Liver (tissue), 9 donors: ENCODE results near the gene INPP5J. TPM values are rescaled to one million over a fixed set of nuclear protein-coding genes. Genes with fewer than 3 reads are reported as not detected.
"Not testable (repeated sequence)": the region's sequence is repeated elsewhere in the genome, so short reads cannot be mapped to it uniquely, and the experiment has no call there.

ENCODE experiments used
- DNase-seq: peaks from one replicate; pipeline ENCODE4 v3.0.0-alpha.2; 2017; ENCODE audit warnings: low spot score
- H3K27ac ChIP-seq, 2 donors: one replicate each; pipeline ENCODE4 v1.7.0; 2013; ENCODE audit warnings: inconsistent platforms in 2 of 2, low read length in 2 of 2, control low read depth in 1 of 2, low read depth in 1 of 2, mild to moderate bottlenecking in 1 of 2
- H3K27me3 ChIP-seq, 4 donors: one replicate each; pipeline versions ENCODE4 v1.6.1 to v1.7.0; 2013; ENCODE audit warnings: low read length in 3 of 4, inconsistent platforms in 1 of 4, mild to moderate bottlenecking in 1 of 4, moderate library complexity in 1 of 4; ENCODE audit not compliant: control insufficient read depth in 4 of 4, insufficient read depth in 4 of 4
- H3K36me3 ChIP-seq, 4 donors: one replicate each; pipeline versions ENCODE4 v1.6.1 to v1.7.0; 2013; ENCODE audit warnings: low read length in 3 of 4, mild to moderate bottlenecking in 3 of 4, low read depth in 1 of 4, moderate library complexity in 1 of 4; ENCODE audit not compliant: control insufficient read depth in 4 of 4, insufficient read depth in 3 of 4
- H3K4me1 ChIP-seq, 4 donors: one replicate each; pipeline versions ENCODE4 v1.6.1 to v1.7.0; 2013; ENCODE audit warnings: low read length in 3 of 4, mild to moderate bottlenecking in 3 of 4, moderate library complexity in 1 of 4; ENCODE audit not compliant: control insufficient read depth in 4 of 4, insufficient read depth in 4 of 4
- H3K4me3 ChIP-seq, 3 donors: one replicate each; pipeline versions ENCODE4 v1.6.1 to v1.7.0; 2013; ENCODE audit warnings: low read length in 3 of 3, control low read depth in 1 of 3, low read depth in 1 of 3, mild to moderate bottlenecking in 1 of 3
- H3K9ac ChIP-seq, 2 donors: one replicate each; pipeline ENCODE4 v1.7.0; 2013; ENCODE audit warnings: low read length in 2 of 2, mild to moderate bottlenecking in 2 of 2, moderate library complexity in 2 of 2, control low read depth in 1 of 2, low read depth in 1 of 2
- H3K9me3 ChIP-seq, 4 donors: one replicate each; pipeline versions ENCODE4 v1.6.1 to v1.7.0; 2013; ENCODE audit warnings: low read length in 3 of 4; ENCODE audit not compliant: control insufficient read depth in 4 of 4
- ATF3 ChIP-seq: IDR thresholded peaks from 2 replicates; pipeline ENCODE4 v1.6.1; 2016; ENCODE audit warnings: antibody characterized with exemption
- FOXA1 ChIP-seq: IDR thresholded peaks from 2 replicates; pipeline ENCODE4 v1.6.1; 2016; ENCODE audit warnings: antibody characterized with exemption
- FOXA2 ChIP-seq: IDR thresholded peaks from 2 replicates; pipeline ENCODE4 v1.6.1; 2016; ENCODE audit warnings: antibody characterized with exemption
- GABPA ChIP-seq, 2 donors: IDR thresholded peaks in 1 of 2; conservative IDR thresholded peaks in 1 of 2; 2 replicates each; pipeline ENCODE4 v1.6.1; 2016; ENCODE audit warnings: antibody characterized with exemption in 2 of 2, mild to moderate bottlenecking in 1 of 2, moderate library complexity in 1 of 2
- HNF4A ChIP-seq, 2 donors: conservative IDR thresholded peaks; 2 replicates each; pipeline ENCODE4 v1.6.1; 2016; ENCODE audit warnings: antibody characterized with exemption in 2 of 2, mild to moderate bottlenecking in 2 of 2
- NR2F2 ChIP-seq: IDR thresholded peaks from 2 replicates; pipeline ENCODE4 v1.6.1; 2016; ENCODE audit warnings: antibody characterized with exemption
- SP1 ChIP-seq: IDR thresholded peaks from 2 replicates; pipeline ENCODE4 v1.6.1; 2018; ENCODE audit warnings: antibody characterized with exemption, mild to moderate bottlenecking
- TAF1 ChIP-seq: conservative IDR thresholded peaks from 2 replicates; pipeline ENCODE4 v1.6.1; 2016; ENCODE audit warnings: antibody characterized with exemption, mild to moderate bottlenecking
- ZBTB33 ChIP-seq: IDR thresholded peaks from 2 replicates; pipeline ENCODE4 v1.6.1; 2016; ENCODE audit warnings: antibody characterized with exemption
- WGBS: extraction: QIAGEN DNeasy Blood & Tissue Kit; methylation state at CpG from one replicate; pipeline ENCODE4 v1.1.7; 2013; 5-methylcytosine and 5-hydroxymethylcytosine counted together
- polyA plus RNA-seq, 2 donors: library from polyadenylated mRNA; stranded (reverse) in 1 of 2; unstranded in 1 of 2; fragments of 200-250 nt in 1 of 2; fragments of >200 nt in 1 of 2; fragmentation: Nextera tagmentation in 1 of 2; extraction: Ambion mirVana in 1 of 2; gene quantifications; one replicate each; pipeline versions ENCODE4 v1.2.1 to v1.2.3, GENCODE V29; 2013 to 2015
- total RNA-seq, 2 donors: library from RNA; depleted of rRNA; stranded (reverse); fragments of >200 nt; gene quantifications; one replicate each; pipeline ENCODE4 v1.2.3, GENCODE V29; 2014
- donor health status: healthy.
- donor health status: healthy.
- donor health status: healthy.
- donor health status: healthy.
- donor health status: healthy.

The INPP5J gene
- total and polyA plus RNA-seq, 4 donors = 0.06 to 0.17 (median 0.11) TPM

- no peak for DNase-seq
- Histone ChIP-seq H3K27me3 (no peaks in the 10 kb centered on the region), H3K4me1 (peaks cover 4 to 7% (median 6%) of the 10 kb centered on the region in 4 donors), H3K36me3 (peaks cover 0 to 3% (median 0%) of the 10 kb centered on the region in 4 donors), H3K4me3 (peak overlapping the region; percentile 23 to 50 (median 26)), H3K27ac (peak overlapping the region; percentile 31 to 73), H3K9me3 (no peaks in the 10 kb centered on the region), H3K9ac (peak overlapping the region; percentile 58 to 59)
- WGBS = 6% methylated on average over 5 of the region's 5 CpGs
- TF ChIP-seq TAF1 (no peak), HNF4A (conservative IDR thresholded peaks at IDR 0.05) (peak in 1 of 2 donors; percentile 2), NR2F2 (peak; percentile 25)
Observed at GRCh38 chr22:31107894-31108218, 14.9 kb upstream of the INPP5J start.

- 90% methylated on average over 7 of the region's 7 CpGs for WGBS
- H3K27me3 ChIP-seq, H3K4me3 ChIP-seq, H3K9ac ChIP-seq, DNase-seq, H3K36me3 ChIP-seq, H3K9me3 ChIP-seq, H3K4me1 ChIP-seq, H3K27ac ChIP-seq: not testable (repeated sequence)
Observed at GRCh38 chr22:31112547-31113091, 10.1 kb upstream of the INPP5J start.

- Histone ChIP-seq H3K27me3 (no peaks in the 10 kb centered on the region), H3K4me1 (peaks cover 0 to 9% (median 3%) of the 10 kb centered on the region in 4 donors), H3K27ac (no peak overlapping the region), H3K36me3 (no peaks in the 10 kb centered on the region), H3K9ac (no peak overlapping the region), H3K9me3 (no peaks in the 10 kb centered on the region), H3K4me3 (no peak overlapping the region)
- TF ChIP-seq ZBTB33 (no peak), HNF4A (conservative IDR thresholded peaks at IDR 0.05) (no peak), FOXA1 (no peak), ATF3 (no peak), SP1 (no peak), GABPA (IDR thresholded peaks at IDR 0.05 in 1 of 2, conservative IDR thresholded peaks at IDR 0.05 in 1 of 2) (no peak), FOXA2 (no peak)
- no peak for DNase-seq
- 81% methylated on average over 3 of the region's 3 CpGs for WGBS
Observed at GRCh38 chr22:31118046-31118820, 4.5 kb upstream of the INPP5J start.
